Measurements from ENCODE around the gene BTN3A1.
A peak's percentile ranks its signal among the peaks of the same experiment; 100 is the strongest.

The BTN3A1 gene

GRCh38 chr6:26382121-26382520 lies 20.0 kb upstream of the BTN3A1 start:
- TF ChIP-seq POLR2AphosphoS5 (IDR thresholded peaks at IDR 0.05; ENCODE audit: low read depth, low read length) (no peak), TAF1 (IDR thresholded peaks at IDR 0.05; ENCODE audit: borderline replicate concordance, low read depth, low read length) (no peak), POLR2A (IDR thresholded peaks at IDR 0.05; ENCODE audit: low read depth, low read length) (no peak)

GRCh38 chr6:26383624-26384417 lies 18.3 kb upstream of the BTN3A1 start:
- DNase-seq (ENCODE audit: insufficient read length): no peak
- peak; percentile 50 for FAIRE-seq
- TF ChIP-seq TAF1 (IDR thresholded peaks at IDR 0.05; ENCODE audit: borderline replicate concordance, low read depth, low read length): no peak
- no peak for TF ChIP-seq POLR2A (IDR thresholded peaks at IDR 0.05; ENCODE audit: low read depth, low read length)
- TF ChIP-seq POLR2AphosphoS5 (IDR thresholded peaks at IDR 0.05; ENCODE audit: low read depth, low read length): no peak

More at GRCh38 chr6:26382121-26382520, 20.0 kb upstream of the BTN3A1 start:
- FAIRE-seq (no peak), DNase-seq (ENCODE audit: insufficient read length) (no peak)

- no peak for TF ChIP-seq POLR2AphosphoS5 (IDR thresholded peaks at IDR 0.05; ENCODE audit: low read depth, low read length)
- TF ChIP-seq TAF1 (IDR thresholded peaks at IDR 0.05; ENCODE audit: borderline replicate concordance, low read depth, low read length): no peak
- TF ChIP-seq POLR2A (IDR thresholded peaks at IDR 0.05; ENCODE audit: low read depth, low read length): no peak
- FAIRE-seq (no peak), DNase-seq (ENCODE audit: insufficient read length) (no peak)
Observed at GRCh38 chr6:26385734-26386125, 16.3 kb upstream of the BTN3A1 start.

GRCh38 chr6:26387565-26387964 lies 14.5 kb upstream of the BTN3A1 start:
- FAIRE-seq (no peak), DNase-seq (ENCODE audit: insufficient read length) (no peak)
- TF ChIP-seq POLR2AphosphoS5 (IDR thresholded peaks at IDR 0.05; ENCODE audit: low read depth, low read length) (no peak), TAF1 (IDR thresholded peaks at IDR 0.05; ENCODE audit: borderline replicate concordance, low read depth, low read length) (no peak), POLR2A (IDR thresholded peaks at IDR 0.05; ENCODE audit: low read depth, low read length) (no peak)

DNA sequence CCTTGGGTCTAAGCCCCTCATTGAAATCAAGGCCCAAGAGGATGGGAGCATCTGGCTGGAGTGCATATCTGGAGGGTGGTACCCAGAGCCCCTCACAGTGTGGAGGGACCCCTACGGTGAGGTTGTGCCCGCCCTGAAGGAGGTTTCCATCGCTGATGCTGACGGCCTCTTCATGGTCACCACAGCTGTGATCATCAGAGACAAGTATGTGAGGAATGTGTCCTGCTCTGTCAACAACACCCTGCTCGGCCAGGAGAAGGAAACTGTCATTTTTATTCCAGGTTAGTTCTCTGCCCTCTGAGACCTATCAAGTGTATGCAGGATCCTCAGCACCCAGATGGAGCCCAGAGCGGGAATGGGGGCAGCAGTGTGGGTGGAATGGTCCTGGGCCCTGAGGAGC lies 14.1 kb upstream of the BTN3A1 start:
- DNase-seq (ENCODE audit: insufficient read length) (no peak), FAIRE-seq (no peak)
- no peak for TF ChIP-seq TAF1 (IDR thresholded peaks at IDR 0.05; ENCODE audit: borderline replicate concordance, low read depth, low read length)
- TF ChIP-seq POLR2A (IDR thresholded peaks at IDR 0.05; ENCODE audit: low read depth, low read length): no peak
- no peak for TF ChIP-seq POLR2AphosphoS5 (IDR thresholded peaks at IDR 0.05; ENCODE audit: low read depth, low read length)

DNA sequence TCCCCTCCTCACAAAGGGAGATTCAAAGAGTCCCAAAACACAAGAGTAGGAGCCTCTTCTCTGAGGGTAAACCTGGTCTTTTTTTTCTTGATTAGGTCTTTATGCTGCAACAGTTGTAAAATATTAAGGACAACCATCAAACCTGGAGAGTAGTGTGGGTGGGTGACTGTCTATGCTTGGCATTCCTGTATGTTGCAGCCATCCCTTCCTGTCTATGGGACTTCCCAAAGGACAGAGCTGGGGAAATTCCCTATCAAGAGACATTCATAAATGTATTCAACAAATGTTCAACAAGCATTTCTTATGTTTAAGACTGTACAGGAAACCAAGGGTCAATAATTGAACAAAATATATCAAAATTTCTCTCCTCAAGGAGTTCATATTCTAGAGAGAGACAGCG lies 13.6 kb upstream of the BTN3A1 start:
- no peak for FAIRE-seq
- no peak for DNase-seq (ENCODE audit: insufficient read length)
- TF ChIP-seq TAF1 (IDR thresholded peaks at IDR 0.05; ENCODE audit: borderline replicate concordance, low read depth, low read length) (no peak), POLR2AphosphoS5 (IDR thresholded peaks at IDR 0.05; ENCODE audit: low read depth, low read length) (no peak), POLR2A (IDR thresholded peaks at IDR 0.05; ENCODE audit: low read depth, low read length) (no peak)

DNA sequence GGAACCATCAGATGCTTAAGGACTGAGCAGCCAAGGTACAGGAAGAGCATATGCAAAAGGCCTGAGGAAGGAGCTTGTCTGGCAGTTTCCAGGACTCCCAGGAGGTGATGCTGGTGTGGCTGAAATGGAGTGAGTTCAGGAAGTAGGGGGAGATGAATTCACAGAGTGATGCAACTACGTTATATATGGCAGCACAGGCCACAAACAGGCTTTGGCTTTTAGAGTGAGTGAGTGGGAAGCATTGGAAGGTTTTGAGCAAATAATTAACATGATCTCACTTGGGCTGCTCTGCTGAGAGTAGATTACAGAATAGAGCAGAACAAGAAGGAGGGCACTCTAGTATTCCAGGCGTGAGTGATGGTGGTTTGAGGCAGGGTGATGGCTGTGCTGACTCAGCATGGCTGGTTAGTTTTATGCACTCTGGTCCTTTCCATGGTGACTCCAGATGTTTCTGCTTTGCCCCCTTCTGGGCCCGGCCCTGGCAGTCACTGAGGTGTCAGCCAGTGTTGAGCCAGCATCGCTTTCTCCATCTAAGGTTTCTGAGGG lies 12.7 kb upstream of the BTN3A1 start:
- no peak for TF ChIP-seq POLR2A (IDR thresholded peaks at IDR 0.05; ENCODE audit: low read depth, low read length)
- no peak for TF ChIP-seq POLR2AphosphoS5 (IDR thresholded peaks at IDR 0.05; ENCODE audit: low read depth, low read length)
- no peak for TF ChIP-seq TAF1 (IDR thresholded peaks at IDR 0.05; ENCODE audit: borderline replicate concordance, low read depth, low read length)
- no peak for FAIRE-seq
- no peak for DNase-seq (ENCODE audit: insufficient read length)

GRCh38 chr6:26390531-26390930 lies 11.5 kb upstream of the BTN3A1 start:
- no peak for FAIRE-seq
- no peak for TF ChIP-seq POLR2AphosphoS5 (IDR thresholded peaks at IDR 0.05; ENCODE audit: low read depth, low read length)
- no peak for TF ChIP-seq TAF1 (IDR thresholded peaks at IDR 0.05; ENCODE audit: borderline replicate concordance, low read depth, low read length)
- TF ChIP-seq POLR2A (IDR thresholded peaks at IDR 0.05; ENCODE audit: low read depth, low read length): no peak
- DNase-seq (ENCODE audit: insufficient read length): no peak

- TF ChIP-seq POLR2A (IDR thresholded peaks at IDR 0.05; ENCODE audit: low read depth, low read length) (no peak), POLR2AphosphoS5 (IDR thresholded peaks at IDR 0.05; ENCODE audit: low read depth, low read length) (peak; percentile 36; the same call in 1 of the 2 replicates), TAF1 (IDR thresholded peaks at IDR 0.05; ENCODE audit: borderline replicate concordance, low read depth, low read length) (no peak)
- DNase-seq (ENCODE audit: insufficient read length) (no peak), FAIRE-seq (no peak)
Observed at GRCh38 chr6:26392932-26393636, 9.0 kb upstream of the BTN3A1 start.

- DNase-seq (ENCODE audit: insufficient read length) (no peak), FAIRE-seq (no peak)
- TF ChIP-seq TAF1 (IDR thresholded peaks at IDR 0.05; ENCODE audit: borderline replicate concordance, low read depth, low read length) (no peak), POLR2AphosphoS5 (IDR thresholded peaks at IDR 0.05; ENCODE audit: low read depth, low read length) (no peak), POLR2A (IDR thresholded peaks at IDR 0.05; ENCODE audit: low read depth, low read length) (no peak)
Observed at GRCh38 chr6:26394289-26394688, 7.8 kb upstream of the BTN3A1 start.

DNA sequence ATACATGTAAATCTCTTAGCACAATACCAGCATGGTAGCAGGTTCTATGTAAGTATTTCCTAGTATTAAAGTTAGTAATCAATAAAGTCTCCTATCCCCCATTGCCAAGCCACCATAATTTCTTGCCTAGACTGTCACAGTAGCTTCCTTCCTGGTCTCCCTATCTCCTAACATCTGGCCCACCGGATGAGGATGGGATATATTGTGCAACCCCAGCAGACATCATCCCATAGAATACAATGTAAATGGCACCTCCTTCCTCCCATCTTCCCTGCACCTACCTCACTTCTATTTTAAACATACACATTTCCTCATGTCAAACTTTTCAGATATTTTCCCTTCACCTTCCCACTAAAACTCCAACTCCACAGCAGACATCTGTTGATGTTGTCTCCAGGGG lies 3.5 kb upstream of the BTN3A1 start:
- no peak for TF ChIP-seq POLR2AphosphoS5 (IDR thresholded peaks at IDR 0.05; ENCODE audit: low read depth, low read length)
- no peak for TF ChIP-seq TAF1 (IDR thresholded peaks at IDR 0.05; ENCODE audit: borderline replicate concordance, low read depth, low read length)
- TF ChIP-seq POLR2A (IDR thresholded peaks at IDR 0.05; ENCODE audit: low read depth, low read length): no peak
- DNase-seq (ENCODE audit: insufficient read length): no peak
- FAIRE-seq: no peak
